Measurements from ENCODE around the gene RWDD3. TPM values are rescaled to one million over a fixed set of nuclear protein-coding genes. Genes with fewer than 3 reads are reported as not detected.

The RWDD3 gene
- total and polyA plus RNA-seq, 2 donors (not counting 1 experiment from before 2014, with no cell fraction given): 15.3 to 20.5 TPM

GRCh38 chr1:95221306-95221705 is 12.7 kb upstream of the RWDD3 start:
- Histone ChIP-seq H3K9ac (ENCODE audit: insufficient read depth, low read length) (no peak overlapping the region), H3K27ac (ENCODE audit: insufficient read depth, low read length) (no peak overlapping the region), H3K4me3 (replicated peaks in 1 of 4; ENCODE audit: control extremely low read depth in 1 of 4, insufficient read depth in 1 of 4, low read depth in 3 of 4, low read length in 4 of 4) (no peak overlapping the region), H3K9me3 (ENCODE audit: control insufficient read depth, insufficient read depth, low read depth, low read length) (no peaks in the 10 kb centered on the region), H3K79me2 (ENCODE audit: control insufficient read depth, insufficient read depth, low read length) (no peaks in the 10 kb centered on the region), H2AFZ (ENCODE audit: low read length) (no peak overlapping the region), H4K20me1 (ENCODE audit: control insufficient read depth, extremely low read depth, insufficient read depth, low read length) (no peaks in the 10 kb centered on the region), H3K36me3 (ENCODE audit: control insufficient read depth, insufficient read depth, low read length) (no peaks in the 10 kb centered on the region), H3K4me2 (ENCODE audit: extremely low read depth, insufficient read depth, low read length) (no peak overlapping the region), H3K4me1 (ENCODE audit: control insufficient read depth, extremely low read depth, insufficient read depth, low read length) (no peaks in the 10 kb centered on the region), H3K27me3 (ENCODE audit: control insufficient read depth, insufficient read depth, low read length) (no peaks in the 10 kb centered on the region)
- peak in 1 of 2 donors; percentile 25 for DNase-seq (ENCODE audit: low read depth in 2 of 2)
- no peak for TF ChIP-seq CTCF (conservative IDR thresholded peaks at IDR 0.05 in 1 of 2, IDR thresholded peaks at IDR 0.05 in 1 of 2; ENCODE audit: low read depth in 1 of 2, low read length in 2 of 2)
- no peak for TF ChIP-seq EZH2 (IDR thresholded peaks at IDR 0.05; ENCODE audit: low read length, missing control alignments)

- no peaks in the 10 kb centered on the region for H3K9me3 ChIP-seq (ENCODE audit: control insufficient read depth, insufficient read depth, low read depth, low read length)
- no peak overlapping the region for H2AFZ ChIP-seq (ENCODE audit: low read length)
- no peaks in the 10 kb centered on the region for H3K27me3 ChIP-seq (ENCODE audit: control insufficient read depth, insufficient read depth, low read length)
- no peaks in the 10 kb centered on the region for H3K4me1 ChIP-seq (ENCODE audit: control insufficient read depth, extremely low read depth, insufficient read depth, low read length)
- H3K79me2 ChIP-seq (ENCODE audit: control insufficient read depth, insufficient read depth, low read length): no peaks in the 10 kb centered on the region
- H3K4me2 ChIP-seq (ENCODE audit: extremely low read depth, insufficient read depth, low read length): no peak overlapping the region
- H3K9ac ChIP-seq (ENCODE audit: insufficient read depth, low read length): no peak overlapping the region
- TF ChIP-seq EZH2 (IDR thresholded peaks at IDR 0.05; ENCODE audit: low read length, missing control alignments) (no peak), CTCF (conservative IDR thresholded peaks at IDR 0.05 in 1 of 2, IDR thresholded peaks at IDR 0.05 in 1 of 2; ENCODE audit: low read depth in 1 of 2, low read length in 2 of 2) (no peak)
- no peaks in the 10 kb centered on the region for H3K36me3 ChIP-seq (ENCODE audit: control insufficient read depth, insufficient read depth, low read length)
- H3K4me3 ChIP-seq (replicated peaks in 1 of 4; ENCODE audit: control extremely low read depth in 1 of 4, insufficient read depth in 1 of 4, low read depth in 3 of 4, low read length in 4 of 4): no peak overlapping the region
- no peak for DNase-seq (ENCODE audit: low read depth in 2 of 2)
- H4K20me1 ChIP-seq (ENCODE audit: control insufficient read depth, extremely low read depth, insufficient read depth, low read length): no peaks in the 10 kb centered on the region
- no peak overlapping the region for H3K27ac ChIP-seq (ENCODE audit: insufficient read depth, low read length)
Observed at GRCh38 chr1:95222629-95223028, 11.4 kb upstream of the RWDD3 start.

- no peaks in the 10 kb centered on the region for H3K36me3 ChIP-seq (ENCODE audit: control insufficient read depth, insufficient read depth, low read length)
- no peak overlapping the region for H3K9ac ChIP-seq (ENCODE audit: insufficient read depth, low read length)
- no peak for TF ChIP-seq EZH2 (IDR thresholded peaks at IDR 0.05; ENCODE audit: low read length, missing control alignments)
- no peak for TF ChIP-seq CTCF (conservative IDR thresholded peaks at IDR 0.05 in 1 of 2, IDR thresholded peaks at IDR 0.05 in 1 of 2; ENCODE audit: low read depth in 1 of 2, low read length in 2 of 2)
- no peak overlapping the region for H2AFZ ChIP-seq (ENCODE audit: low read length)
- no peaks in the 10 kb centered on the region for H3K79me2 ChIP-seq (ENCODE audit: control insufficient read depth, insufficient read depth, low read length)
- H3K4me1 ChIP-seq (ENCODE audit: control insufficient read depth, extremely low read depth, insufficient read depth, low read length): no peaks in the 10 kb centered on the region
- H4K20me1 ChIP-seq (ENCODE audit: control insufficient read depth, extremely low read depth, insufficient read depth, low read length): no peaks in the 10 kb centered on the region
- H3K27me3 ChIP-seq (ENCODE audit: control insufficient read depth, insufficient read depth, low read length): no peaks in the 10 kb centered on the region
- H3K4me3 ChIP-seq (replicated peaks in 1 of 4; ENCODE audit: control extremely low read depth in 1 of 4, insufficient read depth in 1 of 4, low read depth in 3 of 4, low read length in 4 of 4): no peak overlapping the region
- DNase-seq (ENCODE audit: low read depth in 2 of 2): peak; percentile 54 to 63
- H3K9me3 ChIP-seq (ENCODE audit: control insufficient read depth, insufficient read depth, low read depth, low read length): no peaks in the 10 kb centered on the region
- H3K27ac ChIP-seq (ENCODE audit: insufficient read depth, low read length): no peak overlapping the region
- H3K4me2 ChIP-seq (ENCODE audit: extremely low read depth, insufficient read depth, low read length): no peak overlapping the region
Observed at GRCh38 chr1:95223110-95223509, 10.9 kb upstream of the RWDD3 start.
